Vagina (tissue), 2 donors: ENCODE results near the gene TBC1D16.

Experiments
- POLR2A ChIP-seq, 2 donors: fragments of 450-650 bp; IDR thresholded peaks; one replicate each; pipeline ENCODE4 v1.6.1; 2017; ENCODE audit warnings: antibody characterized with exemption in 2 of 2, mild to moderate bottlenecking in 2 of 2, moderate library complexity in 2 of 2
- TF ChIP-seq, protein P1 (sequence below), 3 experiments: fragments of 450-650 bp in 2 of 3; fragments of 200-600 bp in 1 of 3; sonication (generic) in 1 of 3; IDR thresholded peaks; one replicate each; pipeline ENCODE4 v1.5.1; 2017 to 2019; ENCODE audit warnings: antibody characterized with exemption in 3 of 3, mild to moderate bottlenecking in 2 of 3, moderate library complexity in 2 of 3

DNA sequence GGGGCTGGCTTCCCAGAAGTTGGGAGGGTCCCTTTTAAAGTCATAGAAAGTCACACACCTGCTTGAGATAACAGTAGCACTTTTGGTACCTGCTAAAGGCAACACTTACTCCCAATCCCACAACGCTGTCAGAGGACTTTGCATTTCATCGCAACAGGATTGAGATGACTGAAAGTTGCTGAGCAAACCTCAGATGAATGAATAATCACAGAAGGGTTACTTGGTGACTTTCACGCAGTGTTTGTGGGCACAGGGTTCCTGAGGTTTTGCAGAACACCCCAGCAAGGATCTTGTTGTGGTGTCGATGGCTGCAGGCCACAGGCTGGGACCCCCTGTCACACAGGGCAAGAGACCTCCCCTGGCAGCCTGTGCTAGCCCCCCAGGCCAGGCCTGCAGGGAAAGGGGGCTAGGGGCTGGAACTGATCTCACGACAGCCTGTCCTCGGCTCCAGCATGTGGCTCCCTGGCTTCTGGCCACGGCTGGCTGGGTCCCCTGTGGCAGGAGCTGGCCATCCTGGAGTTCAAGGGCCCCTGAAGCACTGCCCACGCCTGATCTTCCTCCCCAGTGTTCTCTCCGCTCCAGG lies 117.0 kb downstream of the TBC1D16 start:
- TF ChIP-seq, protein P1, sequence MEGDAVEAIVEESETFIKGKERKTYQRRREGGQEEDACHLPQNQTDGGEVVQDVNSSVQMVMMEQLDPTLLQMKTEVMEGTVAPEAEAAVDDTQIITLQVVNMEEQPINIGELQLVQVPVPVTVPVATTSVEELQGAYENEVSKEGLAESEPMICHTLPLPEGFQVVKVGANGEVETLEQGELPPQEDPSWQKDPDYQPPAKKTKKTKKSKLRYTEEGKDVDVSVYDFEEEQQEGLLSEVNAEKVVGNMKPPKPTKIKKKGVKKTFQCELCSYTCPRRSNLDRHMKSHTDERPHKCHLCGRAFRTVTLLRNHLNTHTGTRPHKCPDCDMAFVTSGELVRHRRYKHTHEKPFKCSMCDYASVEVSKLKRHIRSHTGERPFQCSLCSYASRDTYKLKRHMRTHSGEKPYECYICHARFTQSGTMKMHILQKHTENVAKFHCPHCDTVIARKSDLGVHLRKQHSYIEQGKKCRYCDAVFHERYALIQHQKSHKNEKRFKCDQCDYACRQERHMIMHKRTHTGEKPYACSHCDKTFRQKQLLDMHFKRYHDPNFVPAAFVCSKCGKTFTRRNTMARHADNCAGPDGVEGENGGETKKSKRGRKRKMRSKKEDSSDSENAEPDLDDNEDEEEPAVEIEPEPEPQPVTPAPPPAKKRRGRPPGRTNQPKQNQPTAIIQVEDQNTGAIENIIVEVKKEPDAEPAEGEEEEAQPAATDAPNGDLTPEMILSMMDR (IDR thresholded peaks at IDR 0.05), result no peak
- no peak for TF ChIP-seq POLR2A (IDR thresholded peaks at IDR 0.05)
